Urothelium cell line (cell line): Measurements from ENCODE around the gene ITGB7.
A peak's percentile ranks its signal among the peaks of the same experiment; 100 is the strongest.

Experiments
- DNase-seq: peaks from one replicate; pipeline ENCODE4 v3.0.0; 2011; ENCODE audit warnings: low spot score, mixed read lengths
- FAIRE-seq: peaks from 2 replicates; lab custom pipeline; 2011; peaks lifted over from hg19 to GRCh38; lab: Jason Lieb, UNC

ITGB7 gene

GRCh38 chr12:53207042-53207441, at the start of gene ITGB7:
TSS of gene ITGB7 (minus strand) at chr12:53207251. CDS start at chr12:53200443, 6,808 bp downstream.
- DNase-seq = no peak
- no peak for FAIRE-seq

- DNase-seq (no peak), FAIRE-seq (no peak)
These were observed 48.9 kb upstream of the ITGB7 start for GRCh38 chr12:53255996-53256395.

GRCh38 chr12:53254816-53255545, 47.9 kb upstream of the ITGB7 start:
- FAIRE-seq (no peak), DNase-seq (no peak)

GRCh38 chr12:53253298-53253697, 46.2 kb upstream of the ITGB7 start:
- DNase-seq = no peak
- no peak for FAIRE-seq

GRCh38 chr12:53252349-53252916, 45.4 kb upstream of the ITGB7 start:
- DNase-seq (no peak), FAIRE-seq (no peak)

- FAIRE-seq (no peak), DNase-seq (peak; percentile 93)
These were observed 44.7 kb upstream of the ITGB7 start for GRCh38 chr12:53251477-53252348.

- DNase-seq (no peak), FAIRE-seq (no peak)
These were observed 38.2 kb upstream of the ITGB7 start for GRCh38 chr12:53245286-53245685.

GRCh38 chr12:53244337-53244736, 37.3 kb upstream of the ITGB7 start:
- DNase-seq = no peak
- FAIRE-seq = no peak

- FAIRE-seq = no peak
- no peak for DNase-seq
These were observed 34.8 kb upstream of the ITGB7 start for GRCh38 chr12:53241623-53242412.

GRCh38 chr12:53239643-53240258, 32.7 kb upstream of the ITGB7 start:
- no peak for FAIRE-seq
- no peak for DNase-seq

- no peak for DNase-seq
- FAIRE-seq = no peak
These were observed 29.5 kb upstream of the ITGB7 start for GRCh38 chr12:53236443-53237111.

GRCh38 chr12:53235742-53236442, 28.8 kb upstream of the ITGB7 start:
- no peak for FAIRE-seq

GRCh38 chr12:53235164-53235563, 28.1 kb upstream of the ITGB7 start:
- DNase-seq = no peak
- FAIRE-seq = no peak

More at GRCh38 chr12:53235742-53236442, 28.8 kb upstream of the ITGB7 start:
- no peak for DNase-seq

GRCh38 chr12:53234271-53234914, 27.3 kb upstream of the ITGB7 start:
- FAIRE-seq (no peak), DNase-seq (no peak)

- DNase-seq (no peak), FAIRE-seq (peak; percentile 48)
These were observed 26.6 kb upstream of the ITGB7 start for GRCh38 chr12:53233671-53234121.

- DNase-seq = peak; percentile 64
- peak; percentile 53 for FAIRE-seq
These were observed 25.8 kb upstream of the ITGB7 start for GRCh38 chr12:53232646-53233461.

- DNase-seq = peak; percentile 89
- FAIRE-seq = no peak
These were observed 25.0 kb upstream of the ITGB7 start, which contains the start of gene RARG for GRCh38 chr12:53231921-53232645. TSS of gene RARG (minus strand) at chr12:53232209. CDS start at chr12:53227545, 4,664 bp downstream.
